Measurements from ENCODE around the gene TPR.

DNA sequence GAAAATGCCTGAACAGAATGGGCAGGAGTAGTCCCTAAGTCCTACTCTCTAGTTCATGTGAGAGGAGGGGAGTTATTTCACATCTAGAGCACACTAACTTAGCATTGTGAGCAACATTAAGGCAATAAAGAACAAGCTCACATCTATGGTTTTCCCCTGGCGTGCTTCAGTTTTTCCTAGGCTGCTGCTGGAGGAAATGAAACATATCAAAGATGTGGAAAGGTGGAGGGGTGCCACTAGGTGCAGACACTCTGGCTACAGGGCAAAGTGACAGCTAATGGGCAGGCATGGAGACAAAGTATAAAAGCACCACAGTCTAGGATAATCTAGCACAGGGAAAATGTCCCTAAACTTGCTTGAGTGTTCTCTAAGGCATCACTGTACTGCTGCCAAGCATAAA is 82.2 kb downstream of the TPR start:
- TF ChIP-seq EZH2 (IDR thresholded peaks at IDR 0.05; ENCODE audit: borderline replicate concordance, low read depth, low read length, severe bottlenecking), result no peak
- TF ChIP-seq, protein P1, sequence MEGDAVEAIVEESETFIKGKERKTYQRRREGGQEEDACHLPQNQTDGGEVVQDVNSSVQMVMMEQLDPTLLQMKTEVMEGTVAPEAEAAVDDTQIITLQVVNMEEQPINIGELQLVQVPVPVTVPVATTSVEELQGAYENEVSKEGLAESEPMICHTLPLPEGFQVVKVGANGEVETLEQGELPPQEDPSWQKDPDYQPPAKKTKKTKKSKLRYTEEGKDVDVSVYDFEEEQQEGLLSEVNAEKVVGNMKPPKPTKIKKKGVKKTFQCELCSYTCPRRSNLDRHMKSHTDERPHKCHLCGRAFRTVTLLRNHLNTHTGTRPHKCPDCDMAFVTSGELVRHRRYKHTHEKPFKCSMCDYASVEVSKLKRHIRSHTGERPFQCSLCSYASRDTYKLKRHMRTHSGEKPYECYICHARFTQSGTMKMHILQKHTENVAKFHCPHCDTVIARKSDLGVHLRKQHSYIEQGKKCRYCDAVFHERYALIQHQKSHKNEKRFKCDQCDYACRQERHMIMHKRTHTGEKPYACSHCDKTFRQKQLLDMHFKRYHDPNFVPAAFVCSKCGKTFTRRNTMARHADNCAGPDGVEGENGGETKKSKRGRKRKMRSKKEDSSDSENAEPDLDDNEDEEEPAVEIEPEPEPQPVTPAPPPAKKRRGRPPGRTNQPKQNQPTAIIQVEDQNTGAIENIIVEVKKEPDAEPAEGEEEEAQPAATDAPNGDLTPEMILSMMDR (IDR thresholded peaks at IDR 0.05; ENCODE audit: borderline replicate concordance, extremely low read depth, low read length, poor library complexity, severe bottlenecking), result no peak
